Endometrial microvascular endothelial cells (primary cell): Measurements from ENCODE around the gene THRA. TPM values are rescaled to one million over a fixed set of nuclear protein-coding genes. Genes with fewer than 3 reads are reported as not detected.

Source experiments
- in situ Hi-C: cut with HindIII; loops from 2 replicates; pipeline ENCODE4 v1.10.0; 2017; ENCODE audit warnings: low sequenced_read_pairs, low pct_unique_long_range_greater_than_20kb; ENCODE audit errors: inconsistent ontology term
- total RNA-seq: library from RNA; depleted of rRNA; stranded (reverse); fragments of >200 nt; gene quantifications from one replicate; pipeline ENCODE4 v1.2.3, GENCODE V29; 2015; ENCODE audit errors: inconsistent ontology term

The THRA gene
- total RNA-seq, 1 donor from 2014 or later: 17.8 TPM

DNA sequence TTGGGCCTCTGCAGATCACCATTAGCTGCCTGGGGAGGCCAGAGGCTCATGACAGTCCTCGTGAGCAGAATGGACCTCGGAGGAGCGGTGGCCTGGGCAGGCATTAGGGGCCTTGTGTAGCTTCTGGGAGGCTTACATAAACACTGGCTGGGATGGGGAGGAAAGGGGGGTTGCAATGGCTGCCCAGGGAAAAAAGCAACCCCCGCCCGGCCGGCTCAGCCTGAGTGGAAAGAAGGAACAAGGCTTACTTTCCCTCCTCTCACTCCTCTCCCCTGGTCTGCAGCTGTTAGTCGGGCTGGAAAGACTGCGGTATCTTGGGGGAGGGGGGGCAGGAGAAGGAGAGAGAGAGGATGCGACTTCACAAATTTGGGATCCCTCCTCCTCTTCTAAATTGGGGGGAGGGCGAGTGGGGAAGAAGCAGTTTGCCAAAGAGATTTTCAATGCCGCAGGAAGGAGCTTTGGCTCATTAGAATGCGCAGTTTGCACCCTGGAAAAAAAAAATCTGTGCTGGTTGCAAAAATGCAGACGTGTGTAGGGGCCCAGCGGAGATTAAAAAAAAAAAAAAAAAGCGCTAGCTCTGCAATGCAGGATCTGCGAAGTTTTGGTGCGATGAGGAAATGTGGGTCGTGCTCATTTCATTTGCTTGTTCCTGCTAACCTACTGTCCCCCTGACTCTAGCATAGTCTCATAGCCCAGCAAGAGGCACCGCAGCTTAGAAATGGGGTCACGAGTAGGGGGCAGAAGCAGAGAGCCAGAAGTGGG, 44.2 kb downstream of the THRA start:
- in situ Hi-C loops: no loop called here

GRCh38 chr17:40107522-40108174, 44.9 kb downstream of the THRA start:
- in situ Hi-C loops: no loop called here

DNA sequence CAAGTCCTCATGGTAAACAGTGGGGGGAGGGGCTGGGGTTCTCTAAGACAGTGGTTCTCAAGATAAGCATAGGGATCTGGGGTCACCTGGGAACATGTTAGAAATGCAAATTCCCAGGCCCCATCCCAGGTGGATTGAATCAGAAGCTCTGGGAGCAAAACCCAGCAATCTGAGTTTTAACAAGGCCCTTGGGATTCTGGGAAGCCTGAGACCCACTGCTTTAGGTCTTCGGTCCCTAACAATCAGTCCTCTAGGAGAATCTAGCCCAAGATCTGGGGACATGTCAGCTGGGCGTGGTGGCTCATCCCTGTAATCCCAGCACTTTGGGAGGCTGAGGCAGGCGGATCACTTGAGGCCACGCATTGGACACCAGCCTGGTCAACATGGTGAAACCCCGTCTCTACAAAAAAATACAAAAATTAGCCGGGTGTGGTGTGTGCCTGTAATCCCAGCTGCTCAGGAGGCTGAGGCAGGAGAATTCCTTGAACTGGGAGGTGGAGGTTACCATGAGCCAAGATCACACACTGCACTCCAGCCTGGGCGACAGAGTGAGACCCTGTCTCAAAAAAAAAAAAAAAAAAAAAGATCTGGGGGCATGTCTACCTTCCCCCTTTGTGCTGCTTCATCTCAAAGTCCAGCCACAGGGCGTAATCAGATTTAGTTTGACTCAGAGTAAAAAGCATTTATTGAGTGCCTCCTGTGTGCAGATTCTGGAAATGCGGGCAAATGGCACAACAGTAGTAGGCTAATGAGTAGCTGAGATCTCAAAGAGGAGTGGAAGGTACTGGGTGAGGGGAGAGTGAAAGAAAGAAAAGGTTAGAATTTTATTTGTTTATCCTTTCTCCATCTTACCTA, 46.4 kb downstream of the THRA start:
- in situ Hi-C loops: no loop called here

GRCh38 chr17:40110026-40110845, 47.5 kb downstream of the THRA start:
- in situ Hi-C loops: no loop called here

GRCh38 chr17:40111221-40112128, 48.7 kb downstream of the THRA start:
- in situ Hi-C loops: no loop called here

- in situ Hi-C loops: no loop called here
These were observed 49.5 kb downstream of the THRA start for GRCh38 chr17:40112191-40112711.

GRCh38 chr17:40112718-40113109, 49.9 kb downstream of the THRA start:
- in situ Hi-C loops: no loop called here

- in situ Hi-C loops: no loop called here
These were observed 50.5 kb downstream of the THRA start for GRCh38 chr17:40113110-40113906.

GRCh38 chr17:40113907-40114245, 51.1 kb downstream of the THRA start:
- in situ Hi-C loops: no loop called here

DNA sequence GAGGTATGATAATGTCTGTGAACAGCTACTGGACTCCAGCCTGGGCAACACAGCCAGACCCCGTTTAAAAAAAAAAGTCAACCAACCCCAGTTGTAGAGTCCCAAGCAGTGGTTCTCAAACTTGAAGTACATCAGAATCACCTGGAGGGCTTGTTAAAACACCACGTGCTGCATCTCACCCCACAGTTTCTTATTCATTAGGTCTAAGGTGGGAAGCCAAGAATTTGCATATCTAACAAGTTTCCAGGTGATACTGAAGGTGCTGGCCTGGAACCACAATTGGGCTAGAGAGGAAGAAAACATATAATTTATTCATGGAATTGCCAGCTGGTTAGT, 52.3 kb downstream of the THRA start:
- in situ Hi-C loops: no loop called here

DNA sequence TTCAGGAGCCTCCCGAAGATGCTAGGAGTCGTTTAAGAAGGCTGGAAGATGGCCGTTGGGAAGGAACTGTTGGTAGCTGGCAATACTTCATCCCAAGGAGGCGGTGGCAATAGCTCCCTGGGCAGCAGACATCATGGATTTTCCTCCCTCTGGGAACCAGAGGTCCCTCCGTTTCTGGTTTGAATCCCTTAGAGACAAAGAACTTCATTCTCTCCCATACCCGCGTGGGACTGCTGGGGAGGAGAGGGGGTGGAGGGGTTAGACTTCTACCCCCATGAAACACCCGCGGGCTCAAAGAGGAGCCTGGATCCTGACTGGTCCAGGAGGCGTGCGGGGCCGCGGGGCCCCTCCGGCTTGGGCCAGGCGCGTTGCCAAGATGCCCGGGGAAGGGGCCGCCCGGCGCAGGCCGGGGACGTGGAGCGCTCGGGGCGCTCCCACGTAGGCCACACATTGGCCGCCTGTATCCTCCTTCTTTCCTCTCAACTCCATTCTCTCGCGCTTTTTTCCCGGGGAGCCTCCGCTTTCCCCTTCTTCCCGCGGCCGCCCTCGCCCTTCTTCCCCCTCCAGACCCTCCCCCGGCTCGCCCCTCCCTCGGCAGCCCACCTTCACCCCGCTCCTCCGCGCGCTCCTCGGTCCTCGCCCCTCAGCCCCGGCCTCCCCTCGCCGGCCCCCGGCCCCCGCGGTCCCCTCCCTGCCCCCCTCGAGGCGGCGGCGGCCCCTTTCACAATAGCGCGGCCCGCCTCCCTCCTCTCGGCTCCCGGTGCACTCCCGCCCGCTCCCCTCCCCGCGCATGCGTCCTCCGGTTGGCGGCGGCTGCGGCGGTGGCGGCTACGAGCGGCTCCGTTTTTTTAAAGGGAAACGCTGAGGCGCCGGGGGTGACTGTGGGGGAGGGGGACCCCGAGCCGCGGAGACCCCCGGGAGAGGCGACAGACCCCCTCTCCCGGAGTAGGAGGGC, 58.7 kb downstream of the THRA start, which contains the start of gene MSL1:
MSL1 (plus strand) TSS at position 791 of the 955 bp plus-strand sequence. CDS start 642 bp downstream, outside the sequence.
- in situ Hi-C loops: no loop called here

DNA sequence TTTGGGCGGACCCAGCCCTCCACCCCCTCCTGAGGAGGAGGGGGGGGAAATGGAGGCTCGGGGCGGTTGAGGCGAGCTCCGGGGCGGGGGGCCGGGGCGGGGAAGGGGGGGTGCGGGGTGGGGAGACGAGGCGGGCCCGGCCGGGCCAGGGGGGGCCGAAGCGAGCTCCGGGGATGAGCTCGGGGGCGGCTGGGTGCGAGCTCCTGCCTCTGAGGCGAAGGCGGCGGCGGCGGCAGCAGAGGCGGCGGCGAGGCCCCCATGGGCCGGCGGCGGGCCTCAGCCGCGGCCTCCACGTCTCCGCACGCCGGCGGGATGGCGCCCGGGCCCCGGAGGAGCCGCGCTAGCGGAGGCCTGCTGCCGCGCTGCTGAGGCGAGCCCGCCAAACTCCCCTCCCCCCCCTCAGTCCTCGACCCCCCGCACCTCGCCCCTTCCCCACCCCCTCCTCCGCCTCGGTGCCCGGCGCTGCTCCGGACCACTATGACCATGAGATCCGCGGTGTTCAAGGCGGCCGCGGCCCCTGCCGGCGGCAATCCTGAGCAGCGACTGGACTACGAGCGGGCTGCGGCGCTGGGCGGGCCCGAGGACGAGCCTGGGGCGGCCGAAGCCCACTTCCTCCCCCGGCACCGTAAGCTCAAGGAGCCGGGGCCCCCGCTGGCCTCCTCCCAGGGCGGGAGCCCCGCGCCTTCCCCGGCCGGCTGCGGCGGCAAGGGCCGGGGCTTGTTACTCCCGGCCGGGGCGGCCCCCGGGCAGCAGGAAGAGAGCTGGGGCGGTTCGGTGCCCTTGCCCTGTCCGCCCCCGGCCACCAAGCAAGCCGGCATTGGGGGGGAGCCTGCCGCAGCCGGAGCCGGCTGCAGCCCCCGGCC, 59.6 kb downstream of the THRA start:
- in situ Hi-C loops: no loop called here

- in situ Hi-C loops: no loop called here
These were observed 60.4 kb downstream of the THRA start for GRCh38 chr17:40122999-40123810.

DNA sequence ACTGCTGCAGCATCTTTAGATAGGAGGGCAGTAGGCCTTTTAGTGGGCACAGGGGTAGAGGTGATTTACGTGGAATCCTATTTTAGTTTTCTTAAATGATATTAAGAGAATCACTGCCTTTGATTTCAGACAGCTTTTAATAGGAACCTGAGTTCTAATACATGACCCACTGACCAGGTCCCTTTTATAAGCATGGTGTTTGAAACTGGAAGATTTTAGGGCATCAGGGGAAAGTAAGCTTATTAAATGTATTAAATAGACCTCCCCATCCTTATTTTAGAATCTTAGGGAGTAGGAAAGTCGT, 61.0 kb downstream of the THRA start:
- in situ Hi-C loops: no loop called here
